Measurements from ENCODE around the gene F2.

Gene F2

GRCh38 chr11:46694607-46695006, 24.4 kb upstream of the F2 start:
- ChIA-PET CTCF (no interaction called here), POLR2A (no interaction called here)
- no peak for DNase-seq (ENCODE audit: extremely low spot score)
- TF ChIP-seq, protein P1, sequence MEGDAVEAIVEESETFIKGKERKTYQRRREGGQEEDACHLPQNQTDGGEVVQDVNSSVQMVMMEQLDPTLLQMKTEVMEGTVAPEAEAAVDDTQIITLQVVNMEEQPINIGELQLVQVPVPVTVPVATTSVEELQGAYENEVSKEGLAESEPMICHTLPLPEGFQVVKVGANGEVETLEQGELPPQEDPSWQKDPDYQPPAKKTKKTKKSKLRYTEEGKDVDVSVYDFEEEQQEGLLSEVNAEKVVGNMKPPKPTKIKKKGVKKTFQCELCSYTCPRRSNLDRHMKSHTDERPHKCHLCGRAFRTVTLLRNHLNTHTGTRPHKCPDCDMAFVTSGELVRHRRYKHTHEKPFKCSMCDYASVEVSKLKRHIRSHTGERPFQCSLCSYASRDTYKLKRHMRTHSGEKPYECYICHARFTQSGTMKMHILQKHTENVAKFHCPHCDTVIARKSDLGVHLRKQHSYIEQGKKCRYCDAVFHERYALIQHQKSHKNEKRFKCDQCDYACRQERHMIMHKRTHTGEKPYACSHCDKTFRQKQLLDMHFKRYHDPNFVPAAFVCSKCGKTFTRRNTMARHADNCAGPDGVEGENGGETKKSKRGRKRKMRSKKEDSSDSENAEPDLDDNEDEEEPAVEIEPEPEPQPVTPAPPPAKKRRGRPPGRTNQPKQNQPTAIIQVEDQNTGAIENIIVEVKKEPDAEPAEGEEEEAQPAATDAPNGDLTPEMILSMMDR (IDR thresholded peaks at IDR 0.05; ENCODE audit: control extremely low read depth, extremely low read depth, low read depth, missing control alignments) = no peak

- DNase-seq (ENCODE audit: extremely low spot score) = no peak
- TF ChIP-seq, protein P1 (IDR thresholded peaks at IDR 0.05; ENCODE audit: control extremely low read depth, extremely low read depth, low read depth, missing control alignments) = no peak
- ChIA-PET CTCF (interaction anchor here (1.3 kb wide), 2 partner anchors 8 to 21 kb away, joined by 3 to 4 read pairs; no protein-coding TSS in a partner anchor), POLR2A (no interaction called here)
Measured at GRCh38 chr11:46695345-46696211, 23.4 kb upstream of the F2 start.

GRCh38 chr11:46696212-46696558, 22.8 kb upstream of the F2 start:
- ChIA-PET POLR2A (no interaction called here), CTCF (interaction anchor here (1.3 kb wide), 2 partner anchors 9 to 21 kb away, joined by 3 to 4 read pairs; no protein-coding TSS in a partner anchor)
- DNase-seq (ENCODE audit: extremely low spot score) = no peak
- TF ChIP-seq, protein P1 (IDR thresholded peaks at IDR 0.05; ENCODE audit: control extremely low read depth, extremely low read depth, low read depth, missing control alignments) = no peak

DNA sequence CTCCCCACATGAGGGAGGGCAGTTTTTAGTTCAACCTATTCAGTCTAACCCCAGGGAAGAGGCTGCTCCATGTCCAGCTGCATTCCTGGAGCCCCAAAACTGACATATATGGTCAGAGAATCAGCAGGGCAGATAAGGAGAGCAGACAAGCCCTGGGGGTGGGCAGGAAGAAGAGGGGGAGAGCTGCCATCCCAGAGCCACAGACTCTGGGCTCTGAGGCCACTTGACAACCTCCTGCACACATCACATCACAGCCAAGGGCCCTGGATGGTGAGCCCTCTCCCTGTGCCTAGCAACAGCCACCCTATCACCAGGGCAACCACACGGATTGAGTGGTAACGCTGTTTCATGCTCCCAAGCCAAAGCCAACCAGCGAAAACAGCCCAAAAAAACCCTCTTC, 21.7 kb upstream of the F2 start:
- TF ChIP-seq, protein P1 (IDR thresholded peaks at IDR 0.05; ENCODE audit: control extremely low read depth, extremely low read depth, low read depth, missing control alignments) = no peak
- POLR2A ChIA-PET = no interaction called here
- CTCF ChIA-PET = interaction anchor here (1.2 kb wide), 1 partner anchor 73 kb away, joined by 4 read pairs; no protein-coding TSS in a partner anchor
- DNase-seq (ENCODE audit: extremely low spot score) = no peak

GRCh38 chr11:46697723-46698122, 21.3 kb upstream of the F2 start:
- CTCF ChIA-PET = interaction anchor here (1.2 kb wide), 1 partner anchor 73 kb away, joined by 4 read pairs; no protein-coding TSS in a partner anchor

DNA sequence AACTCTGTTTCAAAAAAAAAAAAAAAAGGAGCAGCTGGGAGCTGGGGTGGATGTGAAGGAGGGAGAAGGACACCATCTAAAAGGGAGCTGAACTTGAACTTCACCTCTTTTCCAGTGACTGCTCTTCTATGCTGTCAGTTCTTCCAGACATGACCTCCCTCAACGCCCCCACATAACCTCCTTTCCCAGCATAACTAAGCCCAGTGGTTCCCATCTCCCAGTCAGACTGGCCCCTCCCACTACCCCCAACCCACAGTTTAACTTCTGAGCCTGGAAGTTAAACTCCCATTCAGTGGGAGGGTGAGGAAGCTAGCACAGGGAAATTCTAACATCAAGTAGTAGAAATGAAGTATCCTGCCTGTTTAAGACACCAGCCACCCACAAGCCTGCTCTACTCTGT, 20.4 kb upstream of the F2 start:
- no peak for DNase-seq (ENCODE audit: extremely low spot score)
- POLR2A ChIA-PET = no interaction called here
- TF ChIP-seq, protein P1 (IDR thresholded peaks at IDR 0.05; ENCODE audit: control extremely low read depth, extremely low read depth, low read depth, missing control alignments) = no peak
- CTCF ChIA-PET = interaction anchor here (0.6 kb wide), 1 partner anchor 650 kb away, joined by 3 read pairs; no protein-coding TSS in a partner anchor

More at GRCh38 chr11:46697723-46698122, 21.3 kb upstream of the F2 start:
- DNase-seq (ENCODE audit: extremely low spot score) = no peak
- POLR2A ChIA-PET = no interaction called here
- TF ChIP-seq, protein P1 (IDR thresholded peaks at IDR 0.05; ENCODE audit: control extremely low read depth, extremely low read depth, low read depth, missing control alignments) = no peak
